Upper lobe of left lung (tissue), 4 donors: Measurements from ENCODE around the gene IVD.

ENCODE experiments used
- CTCF ChIP-seq, 6 experiments: fragments of 450-650 bp in 4 of 6; fragments of 200-600 bp in 2 of 6; sonication (generic) in 2 of 6; IDR thresholded peaks; one replicate each; pipeline ENCODE4 v1.5.1; 2016 to 2019; ENCODE audit warnings: antibody characterized with exemption in 6 of 6
- POLR2A ChIP-seq, 4 donors: fragments of 450-650 bp; IDR thresholded peaks; one replicate each; pipeline ENCODE4 v1.5.1; 2016 to 2017; ENCODE audit warnings: antibody characterized with exemption in 4 of 4, mild to moderate bottlenecking in 2 of 4

GRCh38 chr15:40456738-40457137, 51.1 kb downstream of the IVD start:
- TF ChIP-seq CTCF (IDR thresholded peaks at IDR 0.05) (no peak), POLR2A (IDR thresholded peaks at IDR 0.05) (no peak)
